Measurements from ENCODE around the gene PUM1. TPM values are rescaled to one million over a fixed set of nuclear protein-coding genes. Genes with fewer than 3 reads are reported as not detected.

PUM1 gene
- total and polyA plus RNA-seq, 2 of the 4 experiments (the other 2 are of a cell fraction): 75.4 to 137 TPM

DNA sequence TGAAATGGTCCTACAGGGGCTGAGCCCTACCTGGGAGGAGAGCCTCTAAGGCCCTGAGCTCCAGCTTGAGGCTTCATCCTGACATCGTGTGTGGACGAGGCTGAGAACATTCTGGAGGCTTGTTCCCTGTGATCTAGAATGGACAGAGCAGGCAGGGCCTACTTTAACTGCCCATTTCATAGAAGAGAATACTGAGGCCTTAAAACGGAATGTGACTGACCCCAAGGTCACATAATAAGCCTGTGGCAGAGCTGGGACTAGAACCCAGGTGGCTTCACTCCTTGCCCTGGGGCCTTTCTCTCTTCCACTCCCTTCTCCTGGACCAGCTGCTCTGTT lies 151.0 kb downstream of the PUM1 start:
- DNase-seq: no peak
- Histone ChIP-seq H3K27me3 (ENCODE audit: control insufficient read depth, insufficient read depth, low read length) (no peaks in the 10 kb centered on the region), H3K9ac (ENCODE audit: low read depth, low read length) (no peak overlapping the region), H3K18ac (ENCODE audit: low read depth, low read length) (no peak overlapping the region), H3K9me3 (ENCODE audit: control insufficient read depth, insufficient read depth, low read length) (no peaks in the 10 kb centered on the region), H3K79me1 (ENCODE audit: low read depth in 1 of 2, low read length in 2 of 2) (no peaks in the 10 kb centered on the region), H2BK20ac (ENCODE audit: low read depth, low read length) (no peak overlapping the region), H4K91ac (ENCODE audit: insufficient read depth, low read depth, low read length) (no peak overlapping the region), H2AK5ac (ENCODE audit: low read depth, low read length) (no peak overlapping the region), H2BK15ac (ENCODE audit: low read depth, low read length) (no peak overlapping the region), H3K36me3 (ENCODE audit: control insufficient read depth, insufficient read depth, low read length) (no peaks in the 10 kb centered on the region), H3K56ac (ENCODE audit: extremely low read depth, insufficient read depth, low read length) (no peak overlapping the region), H3K27ac (ENCODE audit: insufficient read depth, low read length) (no peak overlapping the region), H2BK120ac (ENCODE audit: low read depth, low read length) (no peak overlapping the region), H3K9me1 (ENCODE audit: insufficient read depth, low read length) (peaks cover 2% of the 10 kb centered on the region; the same call in 1 of the 2 replicates), H4K8ac (ENCODE audit: low read depth in 2 of 2, low read length in 2 of 2) (no peak overlapping the region), H2AK9ac (replicated peaks; ENCODE audit: low read depth, low read length, poor library complexity) (no peak overlapping the region), H3K14ac (replicated peaks; ENCODE audit: low read depth, low read length) (no peak overlapping the region), H2AFZ (replicated peaks; ENCODE audit: low read length, poor library complexity) (no peak overlapping the region), H4K5ac (ENCODE audit: low read depth, low read length) (no peak overlapping the region), H4K20me1 (ENCODE audit: insufficient read depth, low read length) (no peaks in the 10 kb centered on the region), H3K4me3 (ENCODE audit: insufficient read depth, low read depth, low read length) (no peak overlapping the region), H3K4me2 (ENCODE audit: low read depth, low read length) (no peak overlapping the region), H3K4me1 (ENCODE audit: control insufficient read depth, insufficient read depth, low read length) (peaks cover 5% of the 10 kb centered on the region; the same call in 1 of the 2 replicates), H2BK5ac (ENCODE audit: low read depth, low read length, poor library complexity, severe bottlenecking) (no peak overlapping the region), H3K23ac (ENCODE audit: low read depth, low read length) (no peak overlapping the region), H3K4ac (ENCODE audit: low read depth, low read length) (no peak overlapping the region)
- BruUV-seq (replicated peaks): no TSS peak
- intact Hi-C loops (cut with micrococcal nuclease): no loop called here
- dilution Hi-C loops (cut with HindIII; ENCODE audit: low sequenced_read_pairs, unreplicated experiment): loop anchor here (25.0 kb wide), 1 partner anchor 102 kb away; no protein-coding TSS in a partner anchor
- ATAC-seq (ENCODE audit: low read depth): no peak
- CTCF ChIA-PET: interaction anchor here (7.7 kb wide), 1 partner anchor 112 kb away, joined by 122 read pairs; no protein-coding TSS in a partner anchor
- TF ChIP-seq MAFK (IDR thresholded peaks at IDR 0.05; ENCODE audit: low read depth, low read length) (no peak), RCOR1 (IDR thresholded peaks at IDR 0.05; ENCODE audit: insufficient replicate concordance, low read length) (no peak), CEBPB (IDR thresholded peaks at IDR 0.05; ENCODE audit: low read depth, low read length) (no peak), BHLHE40 (IDR thresholded peaks at IDR 0.05; ENCODE audit: low read depth, low read length) (no peak), MXI1 (IDR thresholded peaks at IDR 0.05; ENCODE audit: borderline replicate concordance, low read depth, low read length) (no peak), NFE2L2 (IDR thresholded peaks at IDR 0.05; ENCODE audit: low read depth, low read length) (no peak), CHD1 (IDR thresholded peaks at IDR 0.05; ENCODE audit: low read depth, low read length) (no peak), SMC3 (IDR thresholded peaks at IDR 0.05; ENCODE audit: low read depth, low read length) (no peak), POLR2A (IDR thresholded peaks at IDR 0.05; ENCODE audit: low read depth, low read length) (no peak), MAZ (IDR thresholded peaks at IDR 0.05; ENCODE audit: borderline replicate concordance, low read depth, low read length) (no peak), RFX5 (IDR thresholded peaks at IDR 0.05; ENCODE audit: low read depth, low read length) (no peak), RAD21 (IDR thresholded peaks at IDR 0.05; ENCODE audit: low read length) (no peak), FOS (IDR thresholded peaks at IDR 0.05; ENCODE audit: low read depth, low read length) (no peak)
- TF ChIP-seq, protein P1, sequence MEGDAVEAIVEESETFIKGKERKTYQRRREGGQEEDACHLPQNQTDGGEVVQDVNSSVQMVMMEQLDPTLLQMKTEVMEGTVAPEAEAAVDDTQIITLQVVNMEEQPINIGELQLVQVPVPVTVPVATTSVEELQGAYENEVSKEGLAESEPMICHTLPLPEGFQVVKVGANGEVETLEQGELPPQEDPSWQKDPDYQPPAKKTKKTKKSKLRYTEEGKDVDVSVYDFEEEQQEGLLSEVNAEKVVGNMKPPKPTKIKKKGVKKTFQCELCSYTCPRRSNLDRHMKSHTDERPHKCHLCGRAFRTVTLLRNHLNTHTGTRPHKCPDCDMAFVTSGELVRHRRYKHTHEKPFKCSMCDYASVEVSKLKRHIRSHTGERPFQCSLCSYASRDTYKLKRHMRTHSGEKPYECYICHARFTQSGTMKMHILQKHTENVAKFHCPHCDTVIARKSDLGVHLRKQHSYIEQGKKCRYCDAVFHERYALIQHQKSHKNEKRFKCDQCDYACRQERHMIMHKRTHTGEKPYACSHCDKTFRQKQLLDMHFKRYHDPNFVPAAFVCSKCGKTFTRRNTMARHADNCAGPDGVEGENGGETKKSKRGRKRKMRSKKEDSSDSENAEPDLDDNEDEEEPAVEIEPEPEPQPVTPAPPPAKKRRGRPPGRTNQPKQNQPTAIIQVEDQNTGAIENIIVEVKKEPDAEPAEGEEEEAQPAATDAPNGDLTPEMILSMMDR (conservative IDR thresholded peaks at IDR 0.05; ENCODE audit: low read depth, low read length): no peak
- TF ChIP-seq, protein P2, sequence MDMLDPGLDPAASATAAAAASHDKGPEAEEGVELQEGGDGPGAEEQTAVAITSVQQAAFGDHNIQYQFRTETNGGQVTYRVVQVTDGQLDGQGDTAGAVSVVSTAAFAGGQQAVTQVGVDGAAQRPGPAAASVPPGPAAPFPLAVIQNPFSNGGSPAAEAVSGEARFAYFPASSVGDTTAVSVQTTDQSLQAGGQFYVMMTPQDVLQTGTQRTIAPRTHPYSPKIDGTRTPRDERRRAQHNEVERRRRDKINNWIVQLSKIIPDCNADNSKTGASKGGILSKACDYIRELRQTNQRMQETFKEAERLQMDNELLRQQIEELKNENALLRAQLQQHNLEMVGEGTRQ (IDR thresholded peaks at IDR 0.05; ENCODE audit: low read depth, low read length): no peak
- TF ChIP-seq, protein P3, sequence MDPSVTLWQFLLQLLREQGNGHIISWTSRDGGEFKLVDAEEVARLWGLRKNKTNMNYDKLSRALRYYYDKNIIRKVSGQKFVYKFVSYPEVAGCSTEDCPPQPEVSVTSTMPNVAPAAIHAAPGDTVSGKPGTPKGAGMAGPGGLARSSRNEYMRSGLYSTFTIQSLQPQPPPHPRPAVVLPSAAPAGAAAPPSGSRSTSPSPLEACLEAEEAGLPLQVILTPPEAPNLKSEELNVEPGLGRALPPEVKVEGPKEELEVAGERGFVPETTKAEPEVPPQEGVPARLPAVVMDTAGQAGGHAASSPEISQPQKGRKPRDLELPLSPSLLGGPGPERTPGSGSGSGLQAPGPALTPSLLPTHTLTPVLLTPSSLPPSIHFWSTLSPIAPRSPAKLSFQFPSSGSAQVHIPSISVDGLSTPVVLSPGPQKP (IDR thresholded peaks at IDR 0.05; ENCODE audit: borderline replicate concordance, low read depth, low read length): no peak
- POLR2A ChIA-PET (ENCODE audit: unreplicated experiment): no interaction called here
- 100% methylated on average over 2 of the region's 3 CpGs; no CpG with 5 or more reads in 1 of the 2 experiments for WGBS, 2 experiments (ENCODE audit: extremely low coverage in 2 of 2, insufficient read length in 1 of 2)
- in situ Hi-C loops (cut with MboI; ENCODE audit: low sequenced_read_pairs): loop anchor here (5.0 kb wide), 2 partner anchors 112 to 187 kb away; no protein-coding TSS in a partner anchor

Data from IMR-90 (cell line).